Mononuclear cell (primary cell): ENCODE results near the gene ALOX5AP. TPM values are rescaled to one million over a fixed set of nuclear protein-coding genes. Genes with fewer than 3 reads are reported as not detected.

Experiments
- H3K27me3 ChIP-seq: 2 replicates; pipeline ENCODE4 v1.6.0; 2011; ENCODE audit warnings: low read length, control low read depth; ENCODE audit not compliant: insufficient read depth
- H3K4me1 ChIP-seq: 2 replicates; pipeline ENCODE4 v1.5.1; 2011; ENCODE audit warnings: mild to moderate bottlenecking, low read length, control low read depth; ENCODE audit not compliant: insufficient read depth
- H3K4me3 ChIP-seq: 2 replicates; pipeline ENCODE4 v1.5.1; 2011; ENCODE audit warnings: mild to moderate bottlenecking, low read length, moderate library complexity
- H3K9me3 ChIP-seq: 2 replicates; pipeline ENCODE4 v1.5.1; 2011; ENCODE audit warnings: low read depth, mild to moderate bottlenecking, control low read depth, low read length
- total RNA-seq: library from RNA; depleted of rRNA; stranded (reverse); fragments of >200 nt; gene quantifications from one replicate; pipeline ENCODE4 v1.2.3, GENCODE V29; 2012

ALOX5AP gene
- total RNA-seq, 1 donor, result 48.2 TPM

DNA sequence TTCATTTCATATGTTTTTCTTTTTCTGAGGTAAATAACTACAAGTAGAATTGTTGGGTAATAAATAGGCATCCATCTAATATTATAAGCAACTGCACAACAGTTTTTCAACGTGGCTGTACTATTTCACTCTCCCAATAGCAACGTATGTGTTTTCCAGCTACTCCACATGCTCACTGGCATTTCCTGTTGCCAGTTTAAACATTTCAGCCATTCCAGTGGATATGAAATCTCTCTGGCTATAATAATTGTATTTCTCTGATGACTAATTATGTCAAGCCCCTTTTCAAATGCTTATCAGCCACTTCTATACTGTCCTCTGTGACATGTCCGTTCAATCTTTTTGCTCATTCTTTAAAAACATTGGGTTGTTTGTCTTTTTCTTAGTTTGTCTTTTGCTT is 26.8 kb upstream of the ALOX5AP start:
- Histone ChIP-seq H3K27me3 (no peaks in the 10 kb centered on the region), H3K9me3 (no peaks in the 10 kb centered on the region), H3K4me1 (peaks cover 19% of the 10 kb centered on the region), H3K4me3 (no peak overlapping the region)

DNA sequence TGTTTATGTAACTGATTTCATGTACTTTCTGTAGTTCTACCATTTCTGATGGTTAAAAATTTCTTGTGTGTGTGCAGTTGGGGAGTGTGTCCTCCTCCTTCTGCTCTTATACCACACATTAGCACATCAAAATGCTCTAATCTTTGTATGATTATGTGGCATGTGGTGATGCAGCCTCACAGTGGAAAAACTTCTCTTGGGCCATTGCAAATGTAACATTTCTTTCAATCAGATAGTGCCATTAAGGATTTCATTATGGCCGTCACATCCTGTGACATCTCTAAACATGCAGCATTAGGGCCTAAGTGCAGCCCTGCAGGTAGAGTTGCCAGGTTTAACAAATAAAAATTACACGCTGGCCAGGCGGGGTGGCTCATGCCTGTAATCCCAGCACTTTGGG is 24.9 kb upstream of the ALOX5AP start:
- H3K4me3 ChIP-seq, result no peak overlapping the region
- peaks cover 37% of the 10 kb centered on the region for H3K4me1 ChIP-seq
- no peaks in the 10 kb centered on the region for H3K9me3 ChIP-seq
- no peaks in the 10 kb centered on the region for H3K27me3 ChIP-seq

- peaks cover 46% of the 10 kb centered on the region for H3K4me1 ChIP-seq
- no peaks in the 10 kb centered on the region for H3K27me3 ChIP-seq
- no peak overlapping the region for H3K4me3 ChIP-seq
- no peaks in the 10 kb centered on the region for H3K9me3 ChIP-seq
Measured at GRCh38 chr13:30711375-30711774, 24.0 kb upstream of the ALOX5AP start.

DNA sequence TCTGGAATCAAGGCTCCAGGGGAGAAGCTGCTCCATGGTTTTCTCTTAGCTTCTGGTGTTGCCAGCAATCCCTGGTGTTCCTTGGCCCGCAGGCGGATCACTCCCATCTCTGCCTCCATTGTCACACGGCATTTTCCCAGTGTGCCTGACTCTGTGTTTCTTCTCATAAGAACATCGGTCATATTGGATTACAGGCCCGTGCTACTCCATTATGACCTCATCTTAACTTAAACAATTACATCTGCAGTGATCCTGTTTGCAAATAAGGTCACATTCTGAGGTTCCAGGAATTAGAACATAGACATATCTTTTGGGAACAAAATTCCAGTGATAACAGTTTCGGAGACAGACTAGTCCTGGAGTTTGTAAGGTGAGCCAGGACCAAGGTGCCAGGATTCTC is 23.5 kb upstream of the ALOX5AP start:
- peaks cover 47% of the 10 kb centered on the region for H3K4me1 ChIP-seq
- no peaks in the 10 kb centered on the region for H3K27me3 ChIP-seq
- no peaks in the 10 kb centered on the region for H3K9me3 ChIP-seq
- no peak overlapping the region for H3K4me3 ChIP-seq

DNA sequence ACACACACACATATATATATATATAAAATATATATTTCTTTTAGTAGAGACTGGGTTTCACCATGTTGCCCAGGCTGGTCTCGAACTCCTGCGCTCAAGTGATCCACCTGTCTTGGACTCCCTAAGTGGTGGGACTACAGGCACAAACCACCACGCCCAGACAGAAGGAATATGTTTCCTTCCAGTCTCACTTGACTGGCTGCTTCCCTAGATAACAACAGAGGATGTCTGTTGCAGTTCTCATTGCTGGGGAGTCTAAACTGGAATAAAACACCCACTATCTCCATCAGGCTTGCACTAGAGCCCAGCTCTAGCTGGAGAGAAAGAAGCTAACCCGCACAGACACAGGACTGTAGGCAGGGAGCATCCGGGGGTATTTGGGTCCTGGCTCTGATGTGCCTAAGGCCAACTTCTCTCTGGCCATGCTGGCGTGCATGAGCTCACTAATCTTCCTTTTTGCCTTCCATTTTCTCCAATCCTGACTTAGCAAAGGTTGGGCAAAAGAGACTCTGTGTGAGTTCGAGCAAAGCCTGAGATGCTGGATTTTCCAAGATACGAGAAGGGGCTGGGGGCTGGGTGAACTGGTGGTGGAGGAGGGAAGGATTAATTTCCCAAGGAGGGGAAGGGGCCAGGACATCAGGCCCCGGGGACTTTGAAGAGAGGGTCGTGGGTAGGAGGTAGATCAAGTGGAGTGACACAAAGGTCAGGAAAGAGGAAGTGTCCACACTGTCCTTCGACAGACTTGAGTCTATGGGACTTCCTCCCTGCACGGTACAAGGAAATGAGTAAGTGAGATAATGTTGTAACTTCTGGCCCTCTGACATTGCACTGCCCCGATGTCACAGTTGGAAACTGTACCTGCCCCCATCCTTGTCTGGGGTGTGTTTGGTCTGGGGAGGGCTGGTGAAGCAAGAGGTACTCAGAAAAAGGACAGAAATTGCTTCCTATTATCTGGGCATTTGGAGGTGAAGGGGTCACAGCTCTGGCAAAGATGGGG is 22.5 kb upstream of the ALOX5AP start:
- peaks cover 47% of the 10 kb centered on the region for H3K4me1 ChIP-seq
- no peak overlapping the region for H3K4me3 ChIP-seq

GRCh38 chr13:30714629-30715371 is 20.5 kb upstream of the ALOX5AP start:
- H3K27me3 ChIP-seq, result peaks cover 11% of the 10 kb centered on the region
- peaks cover 63% of the 10 kb centered on the region for H3K4me1 ChIP-seq
- no peak overlapping the region for H3K4me3 ChIP-seq
- H3K9me3 ChIP-seq, result no peaks in the 10 kb centered on the region

More for the DNA sequence above, 22.5 kb upstream of the ALOX5AP start:
- Histone ChIP-seq H3K27me3 (peaks cover 6% of the 10 kb centered on the region), H3K9me3 (no peaks in the 10 kb centered on the region)

DNA sequence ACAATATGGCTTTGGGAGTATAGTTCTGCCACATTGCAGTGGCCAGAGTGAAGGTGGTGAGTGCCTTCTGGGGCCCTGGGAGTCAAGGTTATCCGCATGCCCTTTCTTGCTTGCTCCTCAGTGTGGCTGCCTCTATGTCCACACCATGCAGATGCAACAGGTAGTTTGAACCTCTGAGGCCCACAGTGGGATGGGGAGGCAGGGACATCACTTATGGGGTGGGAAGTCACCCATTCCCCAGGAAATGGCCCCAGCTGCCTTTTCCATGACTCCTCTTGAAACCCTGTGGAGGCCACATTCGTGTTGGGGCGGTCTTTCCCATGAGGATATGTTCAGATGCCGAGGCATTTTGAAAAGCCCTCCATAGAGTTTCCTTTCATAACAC is 20.0 kb upstream of the ALOX5AP start:
- Histone ChIP-seq H3K27me3 (peaks cover 11% of the 10 kb centered on the region), H3K9me3 (no peaks in the 10 kb centered on the region), H3K4me3 (no peak overlapping the region), H3K4me1 (peaks cover 67% of the 10 kb centered on the region)

- peaks cover 70% of the 10 kb centered on the region for H3K4me1 ChIP-seq
- H3K27me3 ChIP-seq, result peaks cover 11% of the 10 kb centered on the region
- H3K9me3 ChIP-seq, result no peaks in the 10 kb centered on the region
- no peak overlapping the region for H3K4me3 ChIP-seq
Measured at GRCh38 chr13:30715837-30716236, 19.5 kb upstream of the ALOX5AP start.

GRCh38 chr13:30718661-30719524 is 16.4 kb upstream of the ALOX5AP start:
- Histone ChIP-seq H3K9me3 (no peaks in the 10 kb centered on the region), H3K4me3 (no peak overlapping the region), H3K27me3 (peaks cover 17% of the 10 kb centered on the region), H3K4me1 (peaks cover 66% of the 10 kb centered on the region)

DNA sequence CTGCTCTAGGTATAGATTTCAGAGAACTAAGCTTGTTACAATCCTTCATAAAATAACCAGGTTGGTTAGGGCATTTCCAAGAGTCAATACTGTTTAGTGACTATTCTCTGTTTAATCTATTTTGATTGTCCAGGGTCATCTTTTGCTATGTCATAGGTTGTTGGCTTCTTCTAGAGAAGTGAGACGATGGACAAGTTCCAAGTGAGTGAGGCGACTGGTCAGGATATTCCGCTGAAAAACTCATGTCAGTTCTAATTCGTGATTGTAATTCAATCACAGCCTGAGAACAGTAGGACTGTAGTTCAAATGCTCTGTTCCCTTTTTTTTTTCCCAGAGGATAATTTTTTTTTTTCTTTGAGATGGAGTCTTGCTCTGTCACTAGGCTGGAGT is 15.8 kb upstream of the ALOX5AP start:
- H3K4me3 ChIP-seq, result no peak overlapping the region
- H3K9me3 ChIP-seq, result no peaks in the 10 kb centered on the region
- peaks cover 17% of the 10 kb centered on the region for H3K27me3 ChIP-seq
- H3K4me1 ChIP-seq, result peaks cover 61% of the 10 kb centered on the region

DNA sequence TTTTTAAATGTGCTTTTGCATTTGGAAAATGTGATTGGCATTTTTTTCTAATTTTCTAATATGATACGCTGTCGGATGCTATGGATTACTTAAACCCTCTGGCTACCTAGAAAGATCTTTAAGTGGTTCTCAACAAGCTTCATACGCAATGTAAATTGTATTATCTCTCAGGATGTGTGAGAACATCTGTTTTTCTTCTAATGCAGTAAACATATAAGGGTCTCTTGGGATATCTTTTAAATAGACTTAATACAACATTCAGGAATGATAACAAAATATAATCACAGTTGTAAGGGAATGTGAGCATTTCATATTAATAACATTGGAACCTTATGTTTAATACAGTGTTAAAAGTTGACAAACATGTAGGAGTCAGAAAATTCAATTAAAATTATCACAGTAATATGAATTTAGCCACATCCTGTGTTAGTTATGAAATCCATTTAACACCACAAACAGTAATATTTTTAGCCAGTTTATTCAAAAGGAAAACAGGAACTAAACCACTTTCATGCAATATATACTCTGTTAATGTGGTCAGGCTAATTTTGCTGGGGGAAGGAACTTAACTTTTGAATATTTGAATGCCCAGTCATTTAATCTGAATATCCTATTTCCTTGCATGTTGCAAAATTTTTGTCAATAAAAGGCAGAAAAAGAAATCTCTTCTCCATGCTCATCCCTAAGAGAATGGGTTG is 15.0 kb upstream of the ALOX5AP start:
- H3K4me3 ChIP-seq, result no peak overlapping the region
- H3K4me1 ChIP-seq, result peaks cover 53% of the 10 kb centered on the region
- H3K9me3 ChIP-seq, result no peaks in the 10 kb centered on the region
- peaks cover 17% of the 10 kb centered on the region for H3K27me3 ChIP-seq

GRCh38 chr13:30721936-30722335 is 13.4 kb upstream of the ALOX5AP start:
- no peak overlapping the region for H3K4me3 ChIP-seq
- H3K4me1 ChIP-seq, result peaks cover 41% of the 10 kb centered on the region
- no peaks in the 10 kb centered on the region for H3K9me3 ChIP-seq
- peaks cover 17% of the 10 kb centered on the region for H3K27me3 ChIP-seq

- Histone ChIP-seq H3K9me3 (no peaks in the 10 kb centered on the region), H3K4me1 (peaks cover 41% of the 10 kb centered on the region), H3K27me3 (peaks cover 14% of the 10 kb centered on the region), H3K4me3 (no peak overlapping the region)
Measured at GRCh38 chr13:30722361-30722760, 13.0 kb upstream of the ALOX5AP start.

DNA sequence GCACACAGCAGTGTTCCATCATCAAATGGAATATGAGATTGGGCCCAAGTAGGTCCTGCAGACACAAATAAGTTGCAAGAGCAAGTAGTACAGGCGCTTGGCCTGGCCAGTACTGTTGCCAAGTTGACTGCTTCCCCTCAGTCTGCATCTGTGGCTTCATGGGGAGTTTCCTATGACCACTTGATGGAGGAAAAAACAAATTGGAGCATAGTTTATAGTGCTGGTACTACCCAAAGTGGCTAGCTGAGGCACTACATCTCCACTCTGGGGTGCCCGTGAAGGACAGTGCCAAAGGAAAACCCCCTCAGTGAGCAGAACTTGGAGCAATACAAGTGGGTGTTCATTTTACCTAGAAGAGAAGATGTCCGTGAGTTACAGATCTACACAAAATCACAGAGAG is 10.6 kb upstream of the ALOX5AP start:
- Histone ChIP-seq H3K9me3 (no peaks in the 10 kb centered on the region), H3K4me3 (no peak overlapping the region), H3K27me3 (peaks cover 6% of the 10 kb centered on the region), H3K4me1 (peaks cover 26% of the 10 kb centered on the region)
